GM19035 (cell line): Measurements from ENCODE around the gene PRSS21.

Experiments
- ATAC-seq: cut with Tn5 transposase; IDR thresholded peaks from one replicate; pipeline ENCODE4 v1.9.1; 2021; ENCODE audit not compliant: unreplicated experiment

Gene PRSS21, protein sequence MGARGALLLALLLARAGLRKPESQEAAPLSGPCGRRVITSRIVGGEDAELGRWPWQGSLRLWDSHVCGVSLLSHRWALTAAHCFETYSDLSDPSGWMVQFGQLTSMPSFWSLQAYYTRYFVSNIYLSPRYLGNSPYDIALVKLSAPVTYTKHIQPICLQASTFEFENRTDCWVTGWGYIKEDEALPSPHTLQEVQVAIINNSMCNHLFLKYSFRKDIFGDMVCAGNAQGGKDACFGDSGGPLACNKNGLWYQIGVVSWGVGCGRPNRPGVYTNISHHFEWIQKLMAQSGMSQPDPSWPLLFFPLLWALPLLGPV

DNA sequence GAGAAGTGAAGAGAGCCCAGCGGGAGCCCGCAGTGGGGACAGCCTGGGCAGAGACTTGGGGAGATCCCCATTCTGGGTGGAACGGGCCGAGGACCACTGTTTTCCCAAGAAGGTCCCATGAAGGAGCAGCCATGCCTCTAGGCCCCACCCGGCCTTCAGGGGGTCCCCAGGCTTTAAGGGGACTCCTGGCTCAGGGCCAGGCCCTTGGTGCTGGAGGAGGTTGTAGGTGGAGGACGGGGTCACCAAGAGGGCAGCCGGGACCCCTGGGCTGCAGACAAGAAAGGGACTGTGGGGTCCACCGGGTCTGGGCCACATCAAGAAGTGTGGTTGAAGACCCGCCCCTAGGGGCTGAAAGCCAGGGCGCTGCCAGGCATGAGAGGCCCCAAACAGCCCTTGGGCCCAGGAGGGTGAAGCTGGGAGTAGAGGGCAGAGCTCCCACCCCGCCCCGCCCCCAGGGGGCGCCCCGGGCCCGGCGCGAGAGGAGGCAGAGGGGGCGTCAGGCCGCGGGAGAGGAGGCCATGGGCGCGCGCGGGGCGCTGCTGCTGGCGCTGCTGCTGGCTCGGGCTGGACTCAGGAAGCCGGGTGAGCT is at the start of gene PRSS21:
TSS of gene PRSS21 (plus strand) at position 487 of the 589 bp plus-strand sequence. CDS start at position 519, 32 bp downstream.
- no peak for ATAC-seq

DNA sequence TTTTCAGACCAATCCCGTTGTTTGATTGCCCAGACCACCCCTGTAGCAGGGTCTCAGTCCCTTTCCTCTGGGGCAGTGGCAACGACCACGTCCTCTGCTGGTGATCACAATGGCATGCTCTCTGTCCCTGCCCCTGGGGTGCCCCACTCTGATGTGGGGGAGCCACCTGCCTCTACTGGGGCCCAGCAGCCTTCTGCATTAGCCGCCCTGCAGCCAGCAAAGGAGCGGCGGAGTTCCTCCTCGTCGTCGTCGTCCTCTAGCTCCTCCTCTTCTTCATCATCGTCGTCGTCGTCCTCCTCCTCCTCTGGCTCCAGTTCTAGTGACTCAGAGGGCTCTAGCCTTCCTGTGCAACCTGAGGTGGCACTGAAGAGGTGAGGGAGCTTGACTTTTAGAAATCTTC is 49.1 kb upstream of the PRSS21 start:
- ATAC-seq, result no peak

DNA sequence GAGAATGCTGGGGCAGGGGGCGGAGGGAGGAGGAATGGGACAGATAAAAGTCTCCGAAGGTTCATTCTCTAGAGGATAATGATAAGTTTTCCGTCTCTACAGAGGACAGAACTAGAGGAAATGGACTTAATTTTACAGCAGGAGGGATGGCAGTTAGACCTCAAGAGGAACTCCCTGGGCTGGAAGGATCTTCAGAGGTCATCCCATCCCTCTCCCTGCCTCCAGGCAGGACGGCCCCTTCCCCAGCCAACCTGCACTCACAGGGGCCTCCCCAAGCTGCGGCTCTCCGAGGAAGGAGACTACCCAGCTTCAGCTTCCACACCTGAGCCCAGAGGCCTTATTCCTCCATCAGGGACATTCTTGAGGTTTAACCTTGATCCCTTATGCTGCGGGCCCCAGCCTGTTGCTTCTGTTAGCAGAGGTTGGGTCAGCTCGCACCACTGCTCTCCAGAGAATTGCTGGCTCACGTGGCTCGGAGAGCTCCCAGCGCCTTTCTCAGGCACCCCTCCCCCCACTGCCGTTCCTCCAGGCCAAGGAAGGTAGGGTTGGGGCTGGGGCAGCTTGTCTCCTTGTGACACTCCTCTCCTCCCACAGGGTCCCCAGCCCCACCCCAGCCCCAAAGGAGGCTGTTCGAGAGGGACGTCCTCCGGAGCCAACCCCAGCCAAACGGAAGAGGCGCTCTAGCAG is 48.5 kb upstream of the PRSS21 start:
- ATAC-seq, result no peak

DNA sequence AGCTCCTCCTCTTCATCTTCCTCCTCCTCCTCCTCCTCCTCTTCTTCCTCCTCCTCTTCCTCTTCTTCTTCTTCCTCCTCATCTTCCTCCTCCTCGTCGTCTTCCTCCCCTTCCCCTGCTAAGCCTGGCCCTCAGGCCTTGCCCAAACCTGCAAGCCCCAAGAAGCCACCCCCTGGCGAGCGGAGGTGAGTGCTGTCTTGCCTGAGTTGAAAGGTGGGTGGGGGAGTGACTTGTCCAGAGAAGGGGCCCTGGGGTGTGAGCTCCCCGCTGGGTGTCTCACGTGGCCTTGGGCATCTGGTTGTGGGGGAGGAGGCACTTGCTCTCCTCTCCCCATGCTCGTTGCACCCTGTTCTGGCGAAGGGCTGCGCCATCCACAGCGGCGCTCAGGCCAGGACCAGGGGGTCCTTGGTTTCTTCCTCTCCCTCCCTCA is 47.9 kb upstream of the PRSS21 start:
- no peak for ATAC-seq

DNA sequence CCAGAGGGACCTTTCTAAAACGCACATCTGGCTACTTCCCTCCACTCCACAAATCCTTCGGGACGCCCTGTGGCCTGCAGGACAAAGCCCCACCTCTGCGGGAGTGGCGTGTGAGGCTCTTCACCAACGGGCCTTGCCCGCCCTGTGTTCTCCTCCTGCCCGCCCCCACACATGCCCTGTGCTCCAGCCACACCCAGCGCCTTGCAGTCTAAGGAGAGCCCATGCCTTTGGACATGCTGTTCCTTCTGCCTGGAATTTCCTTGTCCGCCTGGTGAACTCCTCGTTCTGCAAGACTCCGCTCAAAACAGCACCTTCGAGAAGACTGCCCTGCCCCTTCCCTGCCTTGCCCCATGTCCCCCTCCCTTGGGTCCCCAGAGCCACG is 47.4 kb upstream of the PRSS21 start:
- ATAC-seq, result no peak

DNA sequence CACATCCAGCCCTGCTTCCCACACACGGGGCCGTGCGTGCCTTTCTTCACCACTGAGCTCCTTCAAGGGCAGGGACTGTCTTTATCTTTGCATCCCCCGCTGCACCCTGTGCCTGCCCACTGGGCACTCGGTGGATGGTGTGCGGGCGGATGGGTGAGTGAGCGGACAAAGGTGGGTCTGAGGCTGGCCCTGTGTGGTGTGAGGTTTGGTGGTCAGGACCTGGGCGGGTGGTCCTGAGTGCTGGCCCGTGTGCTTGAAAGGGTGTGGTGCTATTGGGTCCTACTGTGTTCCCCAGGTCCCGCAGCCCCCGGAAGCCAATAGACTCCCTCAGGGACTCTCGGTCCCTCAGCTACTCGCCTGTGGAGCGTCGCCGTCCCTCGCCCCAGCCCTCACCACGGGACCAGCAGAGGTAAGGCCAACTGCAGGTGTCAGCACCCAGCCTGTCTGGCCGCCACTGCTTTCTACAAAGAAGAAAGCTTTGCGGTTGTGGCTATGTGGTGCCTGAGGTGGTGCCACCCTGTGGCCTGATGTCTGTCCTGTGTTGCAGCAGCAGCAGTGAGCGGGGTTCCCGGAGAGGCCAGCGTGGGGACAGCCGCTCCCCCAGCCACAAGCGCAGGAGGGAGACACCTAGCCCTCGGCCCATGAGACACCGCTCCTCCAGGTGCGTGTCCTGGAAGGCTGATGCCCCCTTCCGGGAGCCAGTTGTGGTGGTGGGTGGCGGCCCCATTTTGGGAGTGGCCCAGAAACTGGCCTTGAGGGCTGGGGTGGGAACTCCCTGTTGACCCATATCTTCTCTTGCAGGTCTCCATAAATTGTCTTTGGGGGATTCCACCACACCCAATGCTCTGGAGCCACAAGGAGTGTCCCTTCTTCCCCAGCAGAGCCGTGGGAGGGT is 46.7 kb upstream of the PRSS21 start:
- ATAC-seq, result no peak

DNA sequence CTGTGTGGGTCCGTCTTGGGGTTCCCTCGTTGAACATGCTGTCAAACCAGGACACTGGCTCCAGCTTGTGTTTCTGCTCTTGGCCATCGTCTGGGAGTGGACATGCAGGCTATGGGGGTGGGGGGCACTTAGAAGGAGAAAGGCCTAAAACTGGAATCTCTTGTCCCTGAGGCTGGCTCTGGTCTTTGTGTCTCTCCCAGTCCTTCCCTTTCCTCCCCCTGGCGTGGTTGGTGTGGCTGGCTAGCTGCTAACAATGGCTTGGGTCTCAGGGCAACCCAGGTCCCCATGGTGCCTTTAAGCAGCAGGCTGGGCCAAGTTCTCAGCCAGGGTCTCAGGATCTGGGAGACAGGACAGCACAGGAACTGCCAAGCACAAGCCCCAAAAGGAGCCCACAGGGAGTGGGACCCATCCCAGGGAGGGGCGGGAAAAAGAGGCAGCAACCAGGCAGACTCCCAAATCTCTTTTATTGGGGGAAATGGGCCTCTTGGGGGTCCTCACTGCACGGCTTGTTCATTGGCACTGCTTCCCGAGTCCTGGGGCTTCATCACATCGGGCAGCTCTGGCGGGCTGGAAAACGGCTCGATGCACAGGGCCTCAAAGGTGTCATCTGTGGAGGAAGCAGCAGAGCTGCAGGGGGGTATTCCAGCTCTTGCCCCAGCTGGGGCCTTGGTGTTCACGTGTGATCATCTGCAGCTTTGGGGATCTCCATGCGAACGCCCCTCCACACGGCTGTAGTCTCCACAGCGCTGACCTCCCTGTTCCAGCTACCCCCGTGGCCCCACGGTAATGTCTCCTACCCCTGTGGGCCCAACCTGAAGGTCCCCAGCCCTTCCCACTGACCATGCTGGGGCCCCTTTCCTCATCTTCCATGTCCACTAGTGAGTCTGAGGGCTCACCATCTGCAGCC is 45.3 kb upstream of the PRSS21 start:
- ATAC-seq, result no peak

DNA sequence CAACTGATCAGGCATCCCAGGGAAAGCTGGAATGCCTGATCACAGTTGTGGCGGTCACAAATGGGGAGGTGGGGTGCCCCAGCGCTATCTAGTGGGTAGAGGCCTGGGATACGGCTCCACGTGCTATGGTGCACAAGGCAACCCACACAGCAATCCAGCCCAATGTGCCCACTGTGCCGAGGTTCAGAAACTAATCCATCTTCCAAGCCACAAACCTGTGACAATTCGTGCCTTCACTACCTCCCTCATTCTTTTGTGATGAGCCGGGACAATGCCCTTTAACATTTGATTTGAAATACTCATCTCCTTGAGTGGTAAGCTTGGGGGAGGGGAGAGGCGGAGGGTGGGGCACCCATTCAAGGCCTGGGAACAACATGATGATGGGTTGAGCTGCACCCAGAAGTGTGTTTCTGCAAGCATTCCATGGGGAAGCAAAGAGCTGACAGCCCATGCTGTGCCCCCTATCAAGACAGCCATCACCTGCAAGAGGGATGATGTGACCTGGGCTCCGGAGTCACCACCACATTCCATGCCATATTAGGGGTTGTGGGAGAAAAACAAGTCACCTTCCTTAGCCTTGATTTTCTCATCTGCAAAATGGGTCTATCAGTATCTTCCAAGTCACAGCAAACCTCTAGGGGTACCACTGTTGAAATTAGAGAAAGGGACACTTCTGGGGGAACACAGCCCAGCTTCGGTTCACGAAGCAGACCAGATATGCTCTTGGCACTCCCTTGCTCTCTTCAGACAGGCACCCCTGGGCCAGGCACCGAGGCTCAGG is 43.7 kb upstream of the PRSS21 start:
- ATAC-seq, result no peak

DNA sequence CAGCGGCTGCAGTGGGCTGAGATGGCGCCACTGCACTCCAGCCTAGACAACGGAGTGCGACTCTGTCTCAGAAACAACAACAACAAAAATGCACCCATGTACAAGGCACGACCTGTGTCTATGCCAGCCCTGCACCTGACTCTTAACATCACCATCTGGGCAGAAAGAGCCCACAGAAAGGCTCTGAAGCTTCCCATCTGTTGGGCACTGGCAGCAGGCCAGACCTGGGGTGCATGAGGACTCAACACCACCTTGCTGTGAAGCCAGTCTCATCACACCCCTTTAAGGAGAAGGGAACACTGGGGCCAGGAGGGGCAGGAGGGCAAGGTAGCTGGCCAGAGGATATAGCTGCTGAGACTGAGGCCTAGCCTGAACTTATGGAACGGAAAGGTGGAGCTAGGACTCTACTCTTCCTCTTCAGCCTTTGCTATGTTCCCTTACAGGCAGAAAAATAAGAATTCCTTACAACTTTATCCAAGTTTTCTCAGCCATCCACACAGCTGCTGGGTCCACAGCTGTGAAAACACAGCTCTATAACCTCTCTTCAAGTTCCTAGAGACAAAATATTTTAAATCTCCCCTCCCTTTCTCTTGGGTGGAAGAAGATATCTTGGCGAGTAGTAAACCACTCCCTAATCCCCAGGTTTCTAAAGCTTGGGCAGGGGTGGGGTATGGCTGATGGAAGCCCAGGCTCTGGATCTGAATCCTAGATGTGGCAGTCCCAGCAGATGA is 42.7 kb upstream of the PRSS21 start:
- no peak for ATAC-seq

DNA sequence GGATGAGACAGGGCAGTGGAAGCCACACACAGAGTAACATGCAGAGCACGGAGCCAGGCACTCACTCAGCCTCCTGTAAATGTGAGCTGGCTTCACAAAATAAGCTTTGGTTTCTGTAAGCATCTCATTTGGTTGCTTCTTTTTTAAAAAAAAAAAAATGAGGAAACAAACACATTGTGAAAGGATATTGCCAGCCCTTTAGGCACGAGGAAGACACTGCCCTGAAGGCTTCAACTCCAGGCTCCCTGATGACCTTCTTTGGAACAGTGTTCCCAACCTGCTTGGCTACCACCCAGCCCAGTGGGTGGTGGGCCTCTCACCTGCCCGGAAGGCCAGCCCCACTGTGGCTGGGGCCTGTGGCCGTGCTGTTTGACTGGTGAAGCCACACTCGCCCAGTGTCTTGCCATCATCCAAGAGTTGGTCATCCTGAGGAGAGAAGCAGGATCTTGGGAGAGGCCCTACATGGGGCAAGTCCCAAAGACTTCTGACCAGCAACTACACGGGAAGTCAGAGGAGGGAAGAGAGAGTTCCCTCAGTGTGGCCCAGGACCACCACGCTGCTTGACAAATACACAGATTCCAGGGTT is 41.8 kb upstream of the PRSS21 start:
- ATAC-seq, result no peak

DNA sequence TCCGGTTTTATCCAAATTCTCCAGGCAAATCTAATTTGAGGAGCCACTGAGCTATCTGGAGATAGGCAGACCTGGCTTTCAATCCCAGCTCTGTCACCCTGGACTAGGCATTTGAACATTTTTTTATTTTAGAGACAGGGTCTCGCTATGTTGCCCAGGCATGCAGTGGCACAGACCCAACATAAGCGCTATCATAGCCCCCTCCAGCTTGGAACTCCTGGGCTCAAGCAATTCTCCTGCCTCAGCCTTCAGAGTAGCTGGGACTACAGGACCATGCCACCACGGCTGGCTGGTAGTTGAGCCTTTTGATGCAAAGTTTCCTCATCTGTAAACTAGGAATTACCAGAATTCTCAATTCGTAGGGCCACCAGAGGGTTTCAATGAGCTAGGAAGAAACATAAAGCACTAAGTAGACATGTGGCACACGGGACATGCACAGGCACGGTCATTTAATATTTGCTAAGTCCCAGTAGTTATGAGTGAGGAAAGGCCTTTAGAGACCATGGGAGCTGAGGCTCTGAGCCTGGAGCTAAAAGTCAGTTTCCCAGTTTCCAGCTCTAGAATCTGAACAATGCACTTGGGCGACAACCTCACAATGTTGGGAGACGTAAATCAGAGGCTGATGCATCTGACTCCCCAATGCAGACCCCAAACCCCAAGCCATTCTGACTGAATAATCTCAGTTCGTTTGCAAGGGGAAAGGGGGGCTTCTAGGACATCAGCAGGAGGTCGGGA is 41.1 kb upstream of the PRSS21 start:
- no peak for ATAC-seq

DNA sequence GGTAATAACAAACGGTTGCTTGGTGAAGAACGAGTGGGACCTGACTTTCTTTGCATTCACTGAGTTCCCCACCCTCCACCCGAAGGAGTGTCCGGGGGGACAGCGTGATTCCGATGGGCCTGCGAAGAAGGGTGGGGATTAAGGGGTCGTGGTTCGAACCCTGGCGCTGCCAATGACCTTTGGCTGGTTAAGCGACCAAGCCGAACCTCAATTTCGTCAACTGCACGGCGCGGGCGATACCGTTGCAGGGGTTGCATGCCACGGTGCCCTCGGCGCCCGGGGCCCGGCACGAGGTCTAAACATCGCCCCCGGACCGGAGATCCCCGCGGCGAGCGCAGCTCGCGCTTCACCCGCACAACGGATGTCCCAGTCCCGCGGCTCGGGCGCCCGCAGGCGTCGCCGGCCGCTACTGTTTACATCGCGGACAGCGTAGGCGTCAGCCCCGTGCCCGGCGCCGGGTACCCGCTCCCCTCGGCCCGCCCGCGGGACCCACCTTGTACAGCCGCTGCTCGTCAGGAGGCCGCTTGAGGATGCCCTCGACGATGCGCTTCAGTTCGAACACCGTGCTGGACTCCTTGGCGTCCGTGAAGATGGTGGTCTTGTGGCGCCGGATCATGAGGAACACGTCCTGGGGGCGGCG is 40.4 kb upstream of the PRSS21 start:
- ATAC-seq, result peak; percentile 30

DNA sequence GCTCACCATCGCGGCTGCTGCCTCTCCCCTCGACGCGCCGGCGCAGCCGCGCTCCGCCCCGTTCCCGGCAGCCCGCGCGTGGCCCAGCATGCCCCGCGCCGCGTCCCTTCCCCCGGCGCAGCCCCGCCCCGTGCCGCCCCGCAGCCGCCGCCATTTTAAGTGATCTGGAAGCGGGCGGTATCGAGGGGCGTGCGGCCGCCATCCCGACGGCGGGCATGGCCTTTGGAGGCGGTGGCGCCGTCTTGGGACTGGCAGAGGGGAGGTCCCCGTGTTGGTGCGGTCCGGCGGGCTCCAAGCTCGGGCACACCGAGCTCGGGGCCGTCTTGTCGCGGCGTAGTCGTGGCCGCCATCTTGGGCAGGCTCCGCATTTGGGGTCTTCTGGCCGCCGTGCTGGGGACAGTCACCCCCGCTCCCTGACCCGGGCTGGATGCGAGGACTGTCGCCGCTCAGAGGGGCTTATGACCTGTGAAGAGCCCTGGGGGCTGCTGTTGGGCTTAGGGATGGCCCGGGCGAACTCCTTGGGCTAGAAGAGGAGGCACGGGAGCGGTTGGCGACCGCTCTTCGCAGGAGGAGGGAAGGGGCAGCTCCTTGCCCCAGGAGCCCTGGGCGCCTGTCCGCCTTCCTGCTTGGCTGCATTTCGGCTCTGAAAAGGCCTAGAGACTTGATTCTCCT is 39.7 kb upstream of the PRSS21 start, which contains the start of gene ELOB:
TSS of gene ELOB (minus strand) at position 50 of the 672 bp plus-strand sequence. CDS start at position 9, 41 bp downstream.
- ATAC-seq, result peak; percentile 76

DNA sequence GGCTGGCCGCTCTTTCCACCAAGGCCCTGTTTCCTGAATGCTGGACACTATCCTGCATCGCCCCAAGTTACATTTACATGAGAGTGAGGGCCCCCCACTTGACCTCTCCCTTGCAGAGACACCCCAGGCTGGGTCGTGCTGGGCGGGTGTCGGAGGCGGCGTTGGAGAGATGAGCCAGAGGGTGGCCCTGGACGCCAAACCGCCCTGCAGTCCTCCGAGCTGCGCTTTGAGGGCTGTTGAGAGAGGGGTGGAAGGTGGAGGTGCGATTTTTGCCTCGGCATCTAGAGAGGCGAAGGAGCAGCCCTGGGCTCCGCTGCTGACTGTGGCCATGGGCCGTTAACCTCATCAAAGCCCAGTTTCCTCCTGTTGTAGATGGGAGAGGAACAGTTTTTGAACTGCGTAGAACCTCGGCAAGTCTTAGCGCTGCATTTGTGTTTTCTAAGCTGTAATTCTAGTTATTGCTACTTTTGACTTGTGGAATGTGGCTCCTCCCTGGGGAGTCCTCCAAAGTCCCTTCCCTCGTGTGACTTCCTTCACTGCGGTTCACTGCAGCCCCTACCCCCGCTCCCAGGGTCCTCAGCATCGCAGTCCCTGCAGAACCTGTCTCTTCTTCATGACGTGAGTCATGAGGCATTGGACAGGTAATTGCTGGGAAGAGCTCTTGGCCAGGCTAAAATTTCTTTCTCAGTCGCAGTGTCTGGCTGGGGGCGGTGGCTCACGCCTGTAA is 39.0 kb upstream of the PRSS21 start:
- ATAC-seq, result peak; percentile 10

DNA sequence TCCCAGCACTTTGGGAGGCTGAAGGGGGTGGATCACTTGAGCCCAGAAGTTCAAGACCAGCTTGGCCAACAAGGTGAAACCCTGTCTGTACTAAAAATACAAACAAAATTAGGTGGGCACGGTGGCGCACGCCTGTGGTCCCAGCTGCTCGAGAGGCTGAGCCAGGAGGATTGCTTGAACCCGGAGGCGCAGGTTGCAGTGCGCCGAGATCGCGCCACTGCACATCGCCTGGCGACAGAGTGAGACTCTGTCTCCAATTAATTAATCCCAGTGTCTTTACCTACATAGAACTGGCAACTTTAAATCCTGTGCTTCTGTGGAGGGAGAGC is 38.4 kb upstream of the PRSS21 start:
- no peak for ATAC-seq
